ENCODE measurements around the gene OMP. TPM values are rescaled to one million over a fixed set of nuclear protein-coding genes. Genes with fewer than 3 reads are reported as not detected.

The OMP gene
- total and polyA plus RNA-seq, 2 donors (not counting 1 experiment from before 2014, with no cell fraction given), result not detected

DNA sequence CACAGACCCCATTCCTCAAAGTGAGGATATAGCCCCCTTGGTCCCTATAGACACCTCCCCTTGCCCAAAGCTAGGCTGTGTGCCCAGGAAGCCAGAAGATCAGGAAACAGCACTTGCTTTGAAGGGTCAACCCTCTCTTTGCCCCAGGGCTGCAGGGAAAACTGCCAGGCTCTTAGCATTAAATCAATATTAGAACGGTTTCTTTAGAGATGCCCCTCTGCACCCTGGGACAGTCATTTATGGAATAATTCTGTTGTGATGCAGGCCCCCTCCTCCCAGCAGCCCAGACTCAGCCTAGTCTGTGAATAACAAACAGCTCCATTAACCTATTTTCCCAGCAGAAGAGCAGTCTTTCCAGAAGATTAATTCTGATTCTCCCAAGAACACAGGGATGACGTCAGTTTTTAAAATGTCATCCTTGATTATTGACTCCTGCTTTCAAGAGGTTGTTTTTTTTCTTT lies 47.5 kb upstream of the OMP start:
- 100% methylated on average over 1 of the region's 2 CpGs for WGBS (ENCODE audit: insufficient coverage)
- Histone ChIP-seq H3K27me3 (replicated peaks in 1 of 4; ENCODE audit: control extremely low read depth in 1 of 4, control insufficient read depth in 3 of 4, insufficient read depth in 4 of 4, low read length in 3 of 4) (peaks cover 0 to 7% (median 0%) of the 10 kb centered on the region in 4 experiments), H3K9me3 (ENCODE audit: control extremely low read depth in 1 of 3, control insufficient read depth in 2 of 3, insufficient read depth in 1 of 3, low read length in 2 of 3) (peaks cover 0 to 19% (median 10%) of the 10 kb centered on the region in 3 donors), H2AFZ (ENCODE audit: insufficient read depth, low read depth, low read length, poor library complexity, severe bottlenecking) (no peak overlapping the region), H4K20me1 (ENCODE audit: control insufficient read depth, insufficient read depth, low read length, poor library complexity, severe bottlenecking) (no peaks in the 10 kb centered on the region), H3K4me1 (ENCODE audit: control insufficient read depth in 2 of 2, insufficient read depth in 2 of 2, low read length in 2 of 2) (no peaks in the 10 kb centered on the region), H3K4me2 (replicated peaks; ENCODE audit: low read depth, low read length, poor library complexity, severe bottlenecking) (no peak overlapping the region), H3K9ac (ENCODE audit: low read length) (no peak overlapping the region), H3K79me2 (ENCODE audit: control insufficient read depth, insufficient read depth, low read length) (no peaks in the 10 kb centered on the region), H3K27ac (ENCODE audit: low read length in 2 of 2) (no peak overlapping the region), H3K4me3 (ENCODE audit: control extremely low read depth in 1 of 5, extremely low read depth in 1 of 5, insufficient read depth in 1 of 5, low read depth in 2 of 5, low read length in 4 of 5) (no peak overlapping the region), H3K36me3 (replicated peaks in 1 of 2; ENCODE audit: control extremely low read depth in 1 of 2, control insufficient read depth in 1 of 2, extremely low read depth in 1 of 2, insufficient read depth in 2 of 2, low read length in 1 of 2) (no peaks in the 10 kb centered on the region)
- DNase-seq (no peak), ATAC-seq (ENCODE audit: low read depth) (no peak)
- H3K4me3 Mint-ChIP-seq, result no peak overlapping the region
- no peak overlapping the region for H3K27ac Mint-ChIP-seq
- TF ChIP-seq, protein P1, sequence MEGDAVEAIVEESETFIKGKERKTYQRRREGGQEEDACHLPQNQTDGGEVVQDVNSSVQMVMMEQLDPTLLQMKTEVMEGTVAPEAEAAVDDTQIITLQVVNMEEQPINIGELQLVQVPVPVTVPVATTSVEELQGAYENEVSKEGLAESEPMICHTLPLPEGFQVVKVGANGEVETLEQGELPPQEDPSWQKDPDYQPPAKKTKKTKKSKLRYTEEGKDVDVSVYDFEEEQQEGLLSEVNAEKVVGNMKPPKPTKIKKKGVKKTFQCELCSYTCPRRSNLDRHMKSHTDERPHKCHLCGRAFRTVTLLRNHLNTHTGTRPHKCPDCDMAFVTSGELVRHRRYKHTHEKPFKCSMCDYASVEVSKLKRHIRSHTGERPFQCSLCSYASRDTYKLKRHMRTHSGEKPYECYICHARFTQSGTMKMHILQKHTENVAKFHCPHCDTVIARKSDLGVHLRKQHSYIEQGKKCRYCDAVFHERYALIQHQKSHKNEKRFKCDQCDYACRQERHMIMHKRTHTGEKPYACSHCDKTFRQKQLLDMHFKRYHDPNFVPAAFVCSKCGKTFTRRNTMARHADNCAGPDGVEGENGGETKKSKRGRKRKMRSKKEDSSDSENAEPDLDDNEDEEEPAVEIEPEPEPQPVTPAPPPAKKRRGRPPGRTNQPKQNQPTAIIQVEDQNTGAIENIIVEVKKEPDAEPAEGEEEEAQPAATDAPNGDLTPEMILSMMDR (IDR thresholded peaks at IDR 0.05), result no peak
- TF ChIP-seq EZH2 (IDR thresholded peaks at IDR 0.05; ENCODE audit: borderline replicate concordance, insufficient read depth, low read depth, low read length, poor library complexity, severe bottlenecking), result no peak
- CTCF ChIA-PET, result no interaction called here
- intact Hi-C loops (cut with micrococcal nuclease), result no loop called here
- no peaks in the 10 kb centered on the region for H3K4me1 Mint-ChIP-seq
- POLR2A ChIA-PET, result no interaction called here
- peaks cover 3% of the 10 kb centered on the region for H3K9me3 Mint-ChIP-seq (ENCODE audit: insufficient read depth)
- H3K27me3 Mint-ChIP-seq, result peaks cover 9% of the 10 kb centered on the region

DNA sequence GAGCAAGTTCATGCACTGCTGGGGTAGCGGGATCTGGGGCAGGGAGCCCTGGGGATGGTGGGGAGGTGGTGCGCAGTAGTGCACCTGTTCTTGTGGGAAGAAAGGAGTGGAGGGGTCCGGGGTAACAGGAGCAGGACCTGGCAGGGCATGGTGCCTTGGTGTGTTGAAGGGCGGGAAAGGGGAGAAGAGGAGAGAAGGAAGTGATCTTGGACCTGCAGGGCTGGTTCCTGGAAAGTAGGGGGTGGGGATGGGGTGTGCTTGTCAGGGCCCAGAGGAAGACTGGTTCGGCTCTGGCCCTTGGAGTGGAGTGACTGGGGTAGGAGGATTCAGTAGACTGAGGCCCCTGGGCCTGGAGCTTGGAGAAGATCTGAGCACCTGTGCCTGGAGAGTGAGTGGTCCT lies 46.7 kb upstream of the OMP start:
- intact Hi-C loops (cut with micrococcal nuclease), result no loop called here
- H3K4me1 ChIP-seq (ENCODE audit: control insufficient read depth in 2 of 2, insufficient read depth in 2 of 2, low read length in 2 of 2), result no peaks in the 10 kb centered on the region

More for the DNA sequence above, 46.7 kb upstream of the OMP start:
- DNase-seq (no peak), ATAC-seq (ENCODE audit: low read depth) (no peak)
- Mint-ChIP-seq H3K27ac (no peak overlapping the region), H3K27me3 (peaks cover 13% of the 10 kb centered on the region), H3K9me3 (ENCODE audit: insufficient read depth) (peaks cover 3% of the 10 kb centered on the region), H3K4me1 (no peaks in the 10 kb centered on the region), H3K4me3 (no peak overlapping the region)
- Histone ChIP-seq H3K9me3 (ENCODE audit: control extremely low read depth in 1 of 3, control insufficient read depth in 2 of 3, insufficient read depth in 1 of 3, low read length in 2 of 3) (peaks cover 0 to 19% (median 10%) of the 10 kb centered on the region in 3 donors), H4K20me1 (ENCODE audit: control insufficient read depth, insufficient read depth, low read length, poor library complexity, severe bottlenecking) (no peaks in the 10 kb centered on the region), H3K79me2 (ENCODE audit: control insufficient read depth, insufficient read depth, low read length) (no peaks in the 10 kb centered on the region), H3K27ac (ENCODE audit: low read length in 2 of 2) (no peak overlapping the region), H3K36me3 (replicated peaks in 1 of 2; ENCODE audit: control extremely low read depth in 1 of 2, control insufficient read depth in 1 of 2, extremely low read depth in 1 of 2, insufficient read depth in 2 of 2, low read length in 1 of 2) (no peaks in the 10 kb centered on the region), H2AFZ (ENCODE audit: insufficient read depth, low read depth, low read length, poor library complexity, severe bottlenecking) (no peak overlapping the region), H3K27me3 (replicated peaks in 1 of 4; ENCODE audit: control extremely low read depth in 1 of 4, control insufficient read depth in 3 of 4, insufficient read depth in 4 of 4, low read length in 3 of 4) (peaks cover 0 to 10% (median 0%) of the 10 kb centered on the region in 4 experiments), H3K4me3 (ENCODE audit: control extremely low read depth in 1 of 5, extremely low read depth in 1 of 5, insufficient read depth in 1 of 5, low read depth in 2 of 5, low read length in 4 of 5) (no peak overlapping the region), H3K4me2 (replicated peaks; ENCODE audit: low read depth, low read length, poor library complexity, severe bottlenecking) (no peak overlapping the region), H3K9ac (ENCODE audit: low read length) (no peak overlapping the region)
- 94% methylated on average over 5 of the region's 5 CpGs for WGBS (ENCODE audit: insufficient coverage)
- POLR2A ChIA-PET, result no interaction called here
- TF ChIP-seq, protein P1 (IDR thresholded peaks at IDR 0.05), result no peak
- TF ChIP-seq EZH2 (IDR thresholded peaks at IDR 0.05; ENCODE audit: borderline replicate concordance, insufficient read depth, low read depth, low read length, poor library complexity, severe bottlenecking), result no peak
- CTCF ChIA-PET, result interaction anchor here (1.5 kb wide), 1 partner anchor 9 kb away, joined by 4 read pairs; no protein-coding TSS in a partner anchor
